Stimulated activated effector memory CD8-positive, alpha-beta T cell treated with anti-CD3 and anti-CD28 coated beads, Interleukin-12 subunit alpha, Interleukin-12 subunit beta, amount 100 ng/mL, for 72 hours (primary cell): Measurements from ENCODE around the gene CD40.
"Not testable (repeated sequence)": the region's sequence is repeated elsewhere in the genome, so short reads cannot be mapped to it uniquely, and the experiment has no call there.

Source experiments
- ATAC-seq: fragments of 150-1000 bp; cut with Tn5 transposase; 2 replicates; pipeline ENCODE4 v1.10.0; 2021
- DNase-seq, 2 donors: peaks; one replicate each; pipeline ENCODE4 v3.0.0; 2021 to 2022; ENCODE audit warnings: low spot score in 2 of 2
- H3K27ac Mint-ChIP-seq: one replicate; pipeline ENCODE4 v1.8.0; 2022; ENCODE audit warnings: mild to moderate bottlenecking, mixed read lengths
- H3K36me3 Mint-ChIP-seq: one replicate; pipeline ENCODE4 v1.8.0; 2022; ENCODE audit warnings: mild to moderate bottlenecking, mixed read lengths
- H3K4me1 Mint-ChIP-seq: one replicate; pipeline ENCODE4 v1.8.0; 2022; ENCODE audit warnings: mixed read lengths
- H3K4me3 Mint-ChIP-seq: one replicate; pipeline ENCODE4 v1.8.0; 2022; ENCODE audit warnings: mild to moderate bottlenecking, mixed read lengths
- H3K9me3 Mint-ChIP-seq: one replicate; pipeline ENCODE4 v1.8.0; 2022; ENCODE audit warnings: mixed read lengths

Gene CD40

DNA sequence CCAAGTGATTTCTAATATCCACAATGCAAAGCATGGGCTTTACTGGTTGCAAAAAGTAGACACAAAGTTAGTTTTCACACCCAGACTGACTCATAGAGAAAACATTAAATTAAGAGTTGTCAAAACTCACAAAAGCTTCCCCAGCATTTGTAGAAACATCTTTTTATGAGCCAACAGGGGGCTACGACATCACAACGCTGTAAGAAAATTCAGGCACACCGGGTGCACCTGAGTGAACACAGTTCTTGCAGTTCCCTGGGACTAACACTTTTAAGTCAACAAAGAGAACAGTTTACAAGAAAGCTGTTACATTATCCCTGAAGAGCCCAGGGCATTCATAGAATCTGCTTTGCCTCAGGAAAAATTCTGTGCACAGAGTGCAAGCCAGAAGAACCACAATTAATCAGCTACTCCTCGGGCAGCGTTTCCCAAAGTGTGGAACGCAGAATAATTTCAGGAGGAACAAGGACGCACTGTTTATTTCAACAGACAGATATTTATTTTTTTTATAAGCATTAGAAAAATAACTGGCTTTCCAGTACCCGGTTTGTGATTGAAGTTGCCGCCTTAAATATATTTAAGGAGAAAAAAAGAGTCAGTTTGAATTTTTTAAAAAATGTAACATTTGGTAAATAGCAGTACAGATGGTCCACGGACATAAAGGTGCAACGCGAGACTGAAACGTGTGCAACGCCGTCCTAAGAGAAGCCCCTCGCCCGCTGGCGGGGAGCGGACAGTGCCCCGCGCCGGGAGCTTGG, 29.5 kb upstream of the CD40 start:
- peaks cover 45% of the 10 kb centered on the region for H3K4me1 Mint-ChIP-seq
- peak overlapping the region; percentile 92 for H3K27ac Mint-ChIP-seq
- H3K9me3 Mint-ChIP-seq = no peaks in the 10 kb centered on the region
- DNase-seq (no peak), ATAC-seq (no peak)
- peaks cover 28% of the 10 kb centered on the region for H3K36me3 Mint-ChIP-seq
- H3K4me3 Mint-ChIP-seq = peak overlapping the region; percentile 77

- Mint-ChIP-seq H3K27ac (peak overlapping the region; percentile 92), H3K4me3 (peak overlapping the region; percentile 77), H3K9me3 (no peaks in the 10 kb centered on the region), H3K4me1 (peaks cover 45% of the 10 kb centered on the region), H3K36me3 (peaks cover 28% of the 10 kb centered on the region)
- DNase-seq (no peak), ATAC-seq (peak; percentile 55)
Measured at GRCh38 chr20:46089167-46089416, 29.0 kb upstream of the CD40 start.

- peak; percentile 91 to 95 for DNase-seq
- peak; percentile 94 for ATAC-seq
- Mint-ChIP-seq H3K9me3 (no peaks in the 10 kb centered on the region), H3K36me3 (peaks cover 28% of the 10 kb centered on the region), H3K27ac (peak within 1 kb of the TSS; percentile 92), H3K4me3 (peak within 1 kb of the TSS; percentile 77), H3K4me1 (peaks cover 39% of the 10 kb centered on the region)
Measured at GRCh38 chr20:46089417-46090388, 28.4 kb upstream of the CD40 start, which contains the start of gene NCOA5. Gene NCOA5 (minus strand): TSS chr20:46089962. CDS start chr20:46079424, 10,538 bp downstream.

- not testable (repeated sequence) for ATAC-seq, DNase-seq, H3K4me3 Mint-ChIP-seq, H3K9me3 Mint-ChIP-seq, H3K27ac Mint-ChIP-seq
- H3K4me1 Mint-ChIP-seq = peaks cover 18% of the 10 kb centered on the region
- peaks cover 13% of the 10 kb centered on the region for H3K36me3 Mint-ChIP-seq
Measured at GRCh38 chr20:46091622-46092535, 26.2 kb upstream of the CD40 start.

- no peak for DNase-seq
- H3K36me3 Mint-ChIP-seq = peaks cover 8% of the 10 kb centered on the region
- no peaks in the 10 kb centered on the region for H3K9me3 Mint-ChIP-seq
- no peak overlapping the region for H3K4me3 Mint-ChIP-seq
- peak; percentile 36 for ATAC-seq
- H3K27ac Mint-ChIP-seq = no peak overlapping the region
- peaks cover 6% of the 10 kb centered on the region for H3K4me1 Mint-ChIP-seq
Measured at GRCh38 chr20:46093531-46093930, 24.6 kb upstream of the CD40 start.

- Mint-ChIP-seq H3K4me1 (no peaks in the 10 kb centered on the region), H3K9me3 (no peaks in the 10 kb centered on the region), H3K4me3 (no peak overlapping the region), H3K36me3 (no peaks in the 10 kb centered on the region), H3K27ac (no peak overlapping the region)
- ATAC-seq (no peak), DNase-seq (no peak)
Measured at GRCh38 chr20:46099491-46100287, 18.4 kb upstream of the CD40 start.

- DNase-seq, H3K4me3 Mint-ChIP-seq, ATAC-seq, H3K36me3 Mint-ChIP-seq, H3K9me3 Mint-ChIP-seq, H3K4me1 Mint-ChIP-seq, H3K27ac Mint-ChIP-seq: not testable (repeated sequence)
Measured at GRCh38 chr20:46100444-46100843, 17.7 kb upstream of the CD40 start.

GRCh38 chr20:46100988-46101387, 17.1 kb upstream of the CD40 start:
- Mint-ChIP-seq H3K4me1 (no peaks in the 10 kb centered on the region), H3K36me3 (no peaks in the 10 kb centered on the region), H3K4me3 (no peak overlapping the region), H3K9me3 (no peaks in the 10 kb centered on the region), H3K27ac (no peak overlapping the region)
- ATAC-seq = no peak
- DNase-seq = no peak

DNA sequence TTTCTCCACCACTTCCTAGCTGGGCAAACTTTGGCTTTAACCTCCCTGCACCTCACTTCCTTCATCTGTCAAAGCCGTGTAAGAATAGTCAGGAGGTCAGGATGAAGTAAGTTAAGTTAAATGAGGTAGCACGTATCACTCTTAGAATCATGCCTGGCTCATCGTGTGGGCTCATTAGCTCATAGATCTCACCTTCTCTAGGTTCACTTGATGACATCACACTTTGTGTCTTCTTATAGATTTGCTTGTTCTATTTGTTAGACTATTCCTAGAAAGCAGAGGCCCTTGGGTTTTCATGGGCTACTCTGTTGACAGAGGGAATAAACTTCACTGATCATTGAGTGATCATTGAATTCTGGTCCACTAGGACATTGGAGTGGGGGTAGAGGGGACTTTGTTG, 16.2 kb upstream of the CD40 start:
- DNase-seq (no peak), ATAC-seq (no peak)
- Mint-ChIP-seq H3K4me1 (no peaks in the 10 kb centered on the region), H3K9me3 (no peaks in the 10 kb centered on the region), H3K36me3 (no peaks in the 10 kb centered on the region), H3K27ac (no peak overlapping the region), H3K4me3 (no peak overlapping the region)

DNA sequence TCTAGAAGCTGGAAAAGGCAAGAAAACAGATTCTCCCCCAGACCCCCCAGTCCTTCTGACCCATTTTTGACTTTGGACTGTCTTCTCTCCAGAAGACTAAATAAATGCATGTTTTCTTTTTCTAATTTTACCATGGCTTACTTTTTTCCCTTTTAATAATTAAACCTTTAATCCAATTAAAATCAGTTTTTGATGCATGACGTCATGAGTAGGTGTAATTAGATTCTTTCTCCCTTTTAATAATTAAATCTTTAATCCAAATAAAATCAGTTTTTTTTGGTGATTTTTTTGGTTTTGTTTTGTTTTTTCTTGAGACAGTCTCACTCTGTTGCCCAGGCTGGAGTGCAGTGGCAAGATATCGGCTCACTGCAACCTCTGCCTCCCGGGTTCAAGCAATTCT, 15.2 kb upstream of the CD40 start:
- H3K4me3 Mint-ChIP-seq = no peak overlapping the region
- no peaks in the 10 kb centered on the region for H3K4me1 Mint-ChIP-seq
- H3K36me3 Mint-ChIP-seq = no peaks in the 10 kb centered on the region
- ATAC-seq = no peak
- H3K27ac Mint-ChIP-seq = no peak overlapping the region
- no peak for DNase-seq
- no peaks in the 10 kb centered on the region for H3K9me3 Mint-ChIP-seq

DNA sequence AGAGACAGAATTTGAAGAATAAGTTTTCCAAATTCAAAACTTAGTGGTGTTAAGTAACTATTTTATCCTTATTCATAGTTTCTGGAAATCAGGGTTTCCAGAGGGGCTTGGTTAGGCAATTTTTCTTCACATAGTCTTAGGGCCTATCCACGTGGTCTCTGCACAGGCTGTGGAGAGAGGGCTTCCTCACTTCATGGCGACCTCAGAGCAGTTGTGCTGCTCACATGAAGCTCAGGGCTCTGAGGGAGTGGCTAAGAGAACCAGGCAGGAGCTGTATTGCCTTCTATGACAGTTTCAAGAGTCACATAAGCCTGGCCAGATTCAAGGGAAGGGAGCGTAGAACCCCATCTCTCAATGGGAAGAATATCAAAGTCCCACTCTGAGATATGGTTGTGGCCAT, 13.9 kb upstream of the CD40 start:
- DNase-seq = no peak
- no peaks in the 10 kb centered on the region for H3K36me3 Mint-ChIP-seq
- no peak overlapping the region for H3K27ac Mint-ChIP-seq
- H3K4me3 Mint-ChIP-seq = no peak overlapping the region
- no peaks in the 10 kb centered on the region for H3K9me3 Mint-ChIP-seq
- no peak for ATAC-seq
- H3K4me1 Mint-ChIP-seq = no peaks in the 10 kb centered on the region

DNA sequence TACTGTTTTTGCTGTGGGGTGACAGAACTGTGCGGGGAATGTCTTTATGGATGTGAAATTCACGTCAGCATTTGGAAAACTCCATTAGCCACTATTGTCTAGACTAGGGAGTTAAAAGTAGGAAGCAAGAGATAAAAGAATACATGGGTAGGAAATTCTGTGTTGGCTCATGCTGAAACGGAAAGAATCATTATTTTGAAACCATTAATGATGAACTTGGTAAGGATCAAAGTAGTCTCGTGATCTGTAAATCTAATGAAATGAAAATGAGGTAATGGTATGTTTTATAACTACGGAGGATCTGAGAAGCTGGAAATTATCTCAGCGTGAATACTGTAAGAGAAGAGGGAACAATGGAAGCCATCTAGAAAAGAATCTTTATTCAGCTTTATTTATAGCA, 11.1 kb upstream of the CD40 start:
- H3K9me3 Mint-ChIP-seq = no peaks in the 10 kb centered on the region
- no peak overlapping the region for H3K27ac Mint-ChIP-seq
- no peak for ATAC-seq
- H3K4me1 Mint-ChIP-seq = peaks cover 13% of the 10 kb centered on the region
- H3K4me3 Mint-ChIP-seq = no peak overlapping the region
- no peaks in the 10 kb centered on the region for H3K36me3 Mint-ChIP-seq
- DNase-seq = no peak

- DNase-seq (no peak), ATAC-seq (peak; percentile 41)
- Mint-ChIP-seq H3K4me3 (no peak overlapping the region), H3K27ac (no peak overlapping the region), H3K4me1 (peaks cover 13% of the 10 kb centered on the region), H3K9me3 (no peaks in the 10 kb centered on the region), H3K36me3 (no peaks in the 10 kb centered on the region)
Measured at GRCh38 chr20:46108435-46108841, 9.7 kb upstream of the CD40 start.

DNA sequence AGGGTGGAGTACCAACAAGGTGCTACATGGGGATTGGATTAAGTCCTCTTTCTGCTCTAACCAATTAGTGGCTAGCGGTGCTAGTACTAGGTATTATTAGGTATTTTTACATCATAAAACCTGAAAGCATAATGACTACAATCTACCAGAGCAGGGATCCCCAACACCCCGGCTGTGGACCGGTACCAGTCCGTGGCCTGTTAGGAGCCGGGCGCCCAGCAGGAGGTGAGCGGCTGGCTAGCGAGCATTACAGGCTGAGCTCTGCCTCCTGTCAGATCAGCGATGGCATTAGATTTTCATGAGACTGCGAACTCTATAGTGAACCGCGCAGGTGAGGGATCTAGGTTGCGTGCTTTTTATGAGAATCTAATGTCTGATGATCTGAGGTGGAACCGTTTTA, 9.1 kb upstream of the CD40 start:
- Mint-ChIP-seq H3K4me1 (peaks cover 13% of the 10 kb centered on the region), H3K36me3 (no peaks in the 10 kb centered on the region), H3K9me3 (no peaks in the 10 kb centered on the region), H3K4me3 (no peak overlapping the region), H3K27ac (no peak overlapping the region)
- DNase-seq (no peak), ATAC-seq (no peak)
